HG02885 (cell line): Measurements from ENCODE around the gene F2RL3.

Experiments
- ATAC-seq: cut with Tn5 transposase; IDR thresholded peaks from one replicate; pipeline ENCODE4 v1.9.1; 2021; ENCODE audit warnings: mild to moderate bottlenecking; ENCODE audit not compliant: unreplicated experiment, poor library complexity

Gene F2RL3

DNA sequence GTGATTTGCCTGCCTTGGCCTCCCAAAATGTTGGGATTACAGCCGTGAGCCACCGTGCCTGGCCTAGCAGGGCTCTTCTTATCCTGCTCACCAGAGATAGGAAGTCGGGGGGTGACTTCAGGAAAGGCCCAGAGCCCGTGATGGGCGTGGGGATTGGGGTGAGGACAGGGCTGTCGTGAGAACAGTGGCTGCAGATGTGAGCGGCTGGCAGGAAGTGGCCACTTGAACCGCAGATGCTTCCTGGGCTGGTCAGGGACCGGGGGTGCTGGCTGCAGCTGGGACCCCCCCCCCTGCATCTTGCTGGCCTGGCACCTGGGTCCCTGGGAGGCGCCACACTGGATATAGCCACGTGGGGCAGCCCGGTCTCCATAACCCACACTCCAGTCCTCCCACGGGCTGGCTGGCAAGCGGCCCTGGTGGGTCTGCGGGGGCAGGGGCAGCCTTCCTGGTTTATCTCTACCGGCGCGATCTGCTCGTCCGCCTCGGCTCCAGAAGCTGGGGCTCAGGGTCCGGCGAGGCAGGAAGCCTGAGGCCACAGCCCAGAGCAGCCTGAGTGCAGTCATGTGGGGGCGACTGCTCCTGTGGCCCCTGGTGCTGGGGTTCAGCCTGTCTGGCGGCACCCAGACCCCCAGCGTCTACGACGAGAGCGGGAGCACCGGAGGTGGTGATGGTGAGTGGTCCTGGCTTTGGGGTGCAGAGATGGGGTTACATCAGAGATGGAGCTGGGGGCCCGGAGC lies at the start of gene F2RL3:
TSS of gene F2RL3 (plus strand) at position 371 of the 737 bp plus-strand sequence. CDS start at position 562, 191 bp downstream.
- no peak for ATAC-seq

DNA sequence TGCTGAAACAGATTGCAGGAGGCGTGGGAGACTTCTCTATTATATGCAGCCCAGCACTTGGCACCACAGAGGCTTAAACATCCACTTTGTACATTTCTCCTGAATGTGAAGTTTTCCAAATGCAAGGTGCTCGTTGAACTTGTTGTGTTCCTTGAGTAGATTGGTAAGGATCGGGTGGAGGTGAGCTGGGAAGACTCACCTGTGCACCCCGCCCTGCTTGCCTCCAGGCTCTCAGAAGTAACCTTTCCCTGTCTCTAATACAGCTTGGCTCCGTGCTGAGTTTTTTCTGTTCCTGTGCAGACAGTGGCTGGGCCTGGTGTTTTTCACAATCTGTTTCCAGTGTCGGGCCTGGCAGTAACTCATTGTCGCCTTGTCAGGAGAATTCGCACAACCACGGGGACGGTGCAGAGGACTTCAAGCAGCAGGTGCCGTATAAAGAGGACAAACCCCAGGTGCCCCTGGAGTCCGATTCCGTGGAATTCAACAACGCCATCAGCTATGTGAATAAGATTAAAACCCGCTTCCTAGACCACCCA lies 47.3 kb upstream of the F2RL3 start:
- no peak for ATAC-seq

DNA sequence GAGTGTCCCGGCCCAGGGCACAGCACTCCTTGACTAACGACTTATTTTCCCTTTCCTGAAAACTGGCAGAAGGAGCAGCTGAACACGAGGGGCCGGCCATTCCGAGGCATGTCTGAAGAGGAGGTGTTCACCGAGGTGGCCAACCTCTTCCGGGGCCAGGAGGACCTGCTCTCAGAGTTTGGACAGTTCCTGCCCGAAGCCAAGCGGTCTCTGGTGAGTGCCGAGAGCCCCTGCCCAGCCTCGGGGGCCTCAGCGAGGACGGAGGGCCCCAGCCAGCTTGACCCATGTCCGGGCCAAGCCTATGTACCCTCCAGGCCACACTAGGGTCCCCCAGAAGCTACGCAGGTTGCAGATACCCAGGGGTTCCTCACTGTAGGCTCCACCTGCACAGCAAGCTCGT lies 41.9 kb upstream of the F2RL3 start:
- ATAC-seq: no peak

DNA sequence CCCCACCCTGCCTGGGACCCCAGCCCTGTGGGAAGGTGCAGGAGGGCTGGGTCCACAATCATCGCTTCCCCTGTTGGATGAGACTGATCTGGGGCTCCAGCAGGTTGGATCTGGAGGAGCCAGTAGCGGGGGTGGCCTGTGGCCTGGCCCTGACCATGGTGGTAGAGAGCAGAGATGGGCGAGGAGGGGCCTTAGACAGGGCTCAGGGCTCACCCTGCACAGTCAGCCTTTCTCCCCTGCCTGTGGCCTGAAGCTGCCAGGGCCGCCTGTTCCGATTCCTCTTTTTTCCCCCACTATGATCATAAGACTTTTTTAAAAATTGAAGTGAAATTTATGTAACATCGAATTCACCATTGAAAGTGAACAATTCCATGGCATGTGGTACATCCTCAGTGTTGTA lies 41.4 kb upstream of the F2RL3 start:
- no peak for ATAC-seq

- no peak for ATAC-seq
Observed at GRCh38 chr19:16849168-16849567, 39.6 kb upstream of the F2RL3 start.

DNA sequence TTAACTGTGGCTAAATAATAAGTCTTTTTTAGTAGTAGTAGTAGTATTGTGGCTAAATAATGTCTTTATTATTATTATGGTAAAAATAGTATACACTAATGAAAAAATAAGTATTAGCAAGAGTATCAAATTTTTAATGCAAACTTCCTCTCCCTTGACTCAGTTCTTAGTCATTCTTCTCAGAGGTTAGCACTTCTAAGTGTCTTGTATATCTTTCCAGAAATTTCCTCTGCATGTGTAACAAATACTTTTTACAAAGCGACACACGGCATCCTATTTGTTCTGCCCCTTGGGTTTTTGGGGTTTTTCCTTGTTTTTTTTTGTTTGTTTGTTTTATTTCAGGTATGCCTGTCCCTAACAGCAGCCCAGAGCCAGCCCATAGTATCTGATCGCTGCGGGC lies 38.7 kb upstream of the F2RL3 start:
- no peak for ATAC-seq

GRCh38 chr19:16851031-16851712 lies 37.6 kb upstream of the F2RL3 start:
- no peak for ATAC-seq

- ATAC-seq: no peak
Observed at GRCh38 chr19:16853066-16853465, 35.7 kb upstream of the F2RL3 start.

DNA sequence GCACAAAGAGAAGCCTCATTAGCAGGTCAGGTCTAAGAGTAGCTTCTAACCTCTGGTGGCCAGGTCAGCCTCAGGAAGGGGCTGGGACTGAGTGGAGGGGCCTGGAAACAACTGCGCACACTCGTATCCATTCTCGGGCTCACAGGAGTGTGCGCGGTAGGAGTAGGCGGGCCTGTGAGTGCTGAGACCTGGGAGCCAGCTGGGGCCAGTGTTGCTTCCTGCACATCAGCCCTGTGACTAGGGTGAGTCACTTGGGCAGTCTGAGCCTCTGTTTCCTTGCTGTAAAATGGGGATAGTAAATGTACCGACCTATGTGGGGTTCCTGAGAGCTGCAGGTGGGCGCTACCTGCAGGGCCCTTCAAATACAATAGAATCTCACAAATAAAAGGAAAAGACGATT lies 32.7 kb upstream of the F2RL3 start:
- no peak for ATAC-seq

DNA sequence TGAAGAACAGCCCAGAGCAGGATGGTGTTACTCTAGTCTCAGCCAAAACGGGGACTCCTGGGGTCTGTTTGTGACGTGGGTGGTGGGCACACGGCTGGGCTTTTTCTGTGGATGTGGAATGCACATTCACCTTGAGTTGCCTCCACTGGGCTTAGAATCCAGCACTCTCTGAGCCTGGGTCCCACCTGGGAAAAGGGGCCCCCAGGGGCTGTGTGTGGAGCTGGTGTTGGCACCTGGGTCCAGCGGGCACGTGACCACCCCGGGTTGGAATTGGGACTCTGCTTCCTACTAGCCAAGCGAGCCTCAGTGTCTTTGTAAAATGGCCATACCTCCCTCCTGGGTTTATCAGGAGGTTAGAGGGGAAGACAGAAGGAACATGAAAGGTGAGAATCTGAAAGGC lies 29.2 kb upstream of the F2RL3 start:
- ATAC-seq: no peak

GRCh38 chr19:16860118-16860517 lies 28.7 kb upstream of the F2RL3 start:
- ATAC-seq: no peak

DNA sequence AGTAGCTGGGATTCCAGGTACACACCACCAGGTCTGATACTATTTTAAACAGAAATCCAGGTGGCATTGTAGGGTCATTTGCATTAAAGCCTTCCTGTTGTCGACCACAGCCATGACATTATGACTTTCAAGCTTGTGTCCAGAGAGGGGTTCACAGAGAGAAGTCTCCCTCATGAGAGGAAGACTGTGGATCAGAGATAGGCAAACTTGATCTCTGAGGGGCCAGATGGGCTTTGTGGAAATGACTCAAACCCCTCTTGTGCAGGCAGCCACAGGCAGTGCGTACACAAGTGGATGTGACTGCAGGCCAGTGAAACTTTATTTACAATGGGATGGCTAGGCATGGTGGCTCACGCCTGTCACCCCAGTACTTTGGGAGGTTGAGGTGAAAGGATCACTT lies 27.8 kb upstream of the F2RL3 start:
- ATAC-seq: no peak

GRCh38 chr19:16861834-16862233 lies 27.0 kb upstream of the F2RL3 start:
- ATAC-seq: no peak

DNA sequence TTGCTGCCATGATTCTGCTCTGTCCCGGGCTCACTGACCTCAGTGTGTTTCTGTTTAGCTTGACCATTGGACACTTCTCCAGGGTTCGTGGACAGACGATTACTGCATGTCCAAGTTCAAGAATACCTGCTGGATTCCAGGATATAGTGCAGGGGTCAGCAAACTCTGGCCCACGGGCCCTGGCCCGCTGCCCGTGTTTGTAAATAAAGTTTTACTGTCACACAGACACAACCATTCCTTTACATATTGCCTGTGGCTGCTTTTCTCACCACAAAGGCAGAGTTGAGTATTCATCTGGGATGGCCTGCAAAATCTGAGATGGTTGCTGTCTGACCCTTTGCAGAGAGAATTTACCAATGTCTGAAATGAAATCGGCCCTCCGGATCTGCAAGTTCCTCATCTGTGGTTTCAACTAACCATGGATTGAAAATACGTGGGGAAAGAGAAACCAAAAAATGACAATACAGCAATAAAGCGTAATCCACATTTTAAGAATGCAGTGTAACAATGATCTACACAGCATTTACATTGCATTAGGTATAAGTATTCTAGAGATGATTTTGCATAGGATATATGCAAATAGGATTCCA lies 25.9 kb upstream of the F2RL3 start:
- ATAC-seq: no peak

- ATAC-seq: no peak
Observed at GRCh38 chr19:16867211-16867610, 21.6 kb upstream of the F2RL3 start.

DNA sequence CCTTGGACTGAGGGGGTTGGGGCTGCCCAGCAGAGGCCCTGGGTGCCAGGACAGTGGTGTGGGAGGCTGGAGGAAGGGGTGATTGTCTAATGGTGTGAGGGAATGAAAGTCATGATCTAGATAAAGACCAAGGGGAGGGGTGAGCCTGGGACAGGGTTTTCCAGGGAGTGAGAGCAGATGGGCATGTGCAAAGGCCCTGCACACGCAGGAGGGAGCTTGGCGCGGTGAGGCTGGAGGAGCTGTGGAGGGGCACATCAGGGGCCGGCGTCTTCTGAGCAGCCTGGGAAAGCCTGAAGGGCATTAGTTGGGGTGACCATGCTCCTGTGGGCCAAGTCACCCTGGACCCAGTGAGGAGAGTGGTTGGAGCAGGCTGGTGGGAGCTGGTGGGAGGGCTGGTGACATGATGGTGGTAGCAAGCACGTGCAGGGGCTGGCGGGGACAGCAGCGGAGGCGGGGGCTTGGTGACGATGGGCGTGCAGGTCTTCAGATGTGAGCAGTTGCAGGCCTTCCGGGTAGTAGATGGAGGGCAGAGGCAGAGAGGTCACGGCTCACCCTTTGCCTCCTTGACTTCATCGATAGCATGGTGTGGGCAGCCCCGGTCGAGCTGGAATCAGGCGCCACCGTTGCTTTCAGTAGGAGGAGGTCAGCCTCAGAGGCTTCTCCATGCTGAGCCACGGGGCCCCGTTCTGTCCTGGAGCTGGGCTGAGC lies 20.2 kb upstream of the F2RL3 start:
- ATAC-seq: no peak

DNA sequence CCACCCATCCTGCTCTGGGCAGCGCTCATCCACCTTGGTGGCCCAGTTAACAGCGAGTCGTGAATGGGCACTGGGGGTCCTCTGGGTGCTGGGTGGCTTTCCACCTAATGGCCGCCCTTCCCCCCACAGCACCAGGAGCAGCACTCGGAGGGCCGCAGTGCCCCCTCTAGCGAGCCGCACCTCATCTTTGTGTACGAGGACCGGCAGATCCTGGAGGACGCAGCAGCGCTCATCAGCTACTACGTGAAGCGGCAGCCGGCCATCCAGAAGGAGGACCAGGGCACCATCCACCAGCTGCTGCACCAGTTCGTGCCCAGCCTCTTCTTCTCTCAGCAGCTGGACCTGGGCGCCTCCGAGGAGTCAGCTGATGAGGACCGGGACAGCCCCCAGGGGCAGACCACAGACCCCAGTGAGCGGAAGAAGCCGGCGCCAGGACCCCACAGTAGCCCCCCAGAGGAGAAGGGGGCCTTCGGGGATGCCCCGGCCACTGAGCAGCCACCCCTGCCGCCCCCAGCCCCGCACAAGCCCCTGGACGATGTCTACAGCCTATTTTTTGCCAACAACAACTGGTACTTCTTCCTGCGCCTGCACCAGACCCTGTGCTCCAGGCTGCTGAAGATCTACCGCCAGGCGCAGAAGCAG lies 19.3 kb upstream of the F2RL3 start:
- no peak for ATAC-seq

- no peak for ATAC-seq
Observed at GRCh38 chr19:16871871-16872270, 16.9 kb upstream of the F2RL3 start.

- ATAC-seq: no peak
Observed at GRCh38 chr19:16872728-16873127, 16.1 kb upstream of the F2RL3 start.

GRCh38 chr19:16873594-16873993 lies 15.2 kb upstream of the F2RL3 start:
- ATAC-seq: no peak
